Loucy (cell line): ENCODE measurements around the gene ENTPD8.

Experiments used
- H2AFZ ChIP-seq: fragments of 200-600 bp; sonication (generic); 2 replicates; pipeline ENCODE4 v1.6.0; 2016; ENCODE audit warnings: antibody characterized with exemption, mild to moderate bottlenecking, low read length, moderate library complexity
- H3F3A ChIP-seq: fragments of 200-600 bp; 2 replicates; pipeline ENCODE4 v1.6.0; 2016; ENCODE audit warnings: antibody characterized with exemption, low read depth, mild to moderate bottlenecking
- H3K27me3 ChIP-seq: fragments of 200-600 bp; sonication (generic); 2 replicates; pipeline ENCODE4 v1.6.1; 2014; ENCODE audit warnings: low read length, mild to moderate bottlenecking; ENCODE audit not compliant: insufficient read depth, poor library complexity, severe bottlenecking
- H3K36me3 ChIP-seq: fragments of 200-600 bp; sonication (generic); 2 replicates; pipeline ENCODE4 v1.6.1; 2016; ENCODE audit warnings: low read length; ENCODE audit not compliant: insufficient read depth
- H3K4me1 ChIP-seq: fragments of 200-600 bp; sonication (generic); 2 replicates; pipeline ENCODE4 v1.5.1; 2014; ENCODE audit warnings: low read length, mild to moderate bottlenecking; ENCODE audit not compliant: insufficient read depth, poor library complexity, severe bottlenecking
- H3K4me2 ChIP-seq: fragments of 200-600 bp; sonication (generic); 2 replicates; pipeline ENCODE4 v1.6.0; 2014; ENCODE audit warnings: antibody characterized with exemption, low read length, low read depth, mild to moderate bottlenecking; ENCODE audit not compliant: poor library complexity, severe bottlenecking
- H3K4me3 ChIP-seq: fragments of 200-600 bp; sonication (generic); 2 replicates; pipeline ENCODE4 v1.5.1; 2014; ENCODE audit warnings: low read length, mild to moderate bottlenecking, mixed read lengths; ENCODE audit not compliant: poor library complexity, severe bottlenecking
- H3K79me2 ChIP-seq: fragments of 200-600 bp; sonication (generic); 2 replicates; pipeline ENCODE4 v1.6.1; 2014; ENCODE audit warnings: low read length; ENCODE audit not compliant: insufficient read depth
- H3K9ac ChIP-seq: fragments of 200-600 bp; sonication (generic); 2 replicates; pipeline ENCODE4 v1.6.0; 2014; ENCODE audit warnings: mild to moderate bottlenecking, low read depth, low read length, moderate library complexity; ENCODE audit not compliant: poor library complexity, severe bottlenecking
- H3K9me2 ChIP-seq: fragments of 200-600 bp; sonication (generic); replicated peaks from 2 replicates; pipeline ENCODE4 v1.6.1; 2016; ENCODE audit warnings: low read depth, low read length, mixed read lengths
- H3K9me3 ChIP-seq: fragments of 200-600 bp; sonication (generic); 2 replicates; pipeline ENCODE4 v1.6.1; 2014; ENCODE audit warnings: mild to moderate bottlenecking, antibody characterized with exemption, low read length, low read depth; ENCODE audit not compliant: insufficient read depth
- H4K20me1 ChIP-seq: fragments of 200-600 bp; sonication (generic); 2 replicates; pipeline ENCODE4 v1.6.0; 2014; ENCODE audit warnings: antibody characterized with exemption, low read length, mild to moderate bottlenecking; ENCODE audit not compliant: insufficient read depth, poor library complexity, severe bottlenecking
- CTCF ChIP-seq: fragments of 200-600 bp; sonication (generic); conservative IDR thresholded peaks from 2 replicates; pipeline ENCODE4 v1.5.1; 2014; ENCODE audit warnings: mild to moderate bottlenecking, antibody characterized with exemption, low read length
- EZH2phosphoT487 ChIP-seq: fragments of 200-600 bp; IDR thresholded peaks from 2 replicates; pipeline ENCODE4 v1.6.1; 2018; ENCODE audit warnings: antibody characterized with exemption, mild to moderate bottlenecking, moderate library complexity, borderline replicate concordance

The ENTPD8 gene

GRCh38 chr9:137465000-137465719 lies 24.0 kb upstream of the ENTPD8 start:
- no peaks in the 10 kb centered on the region for H4K20me1 ChIP-seq
- H2AFZ ChIP-seq: no peak overlapping the region
- H3K4me2 ChIP-seq: no peak overlapping the region
- TF ChIP-seq CTCF (no peak), EZH2phosphoT487 (no peak)
- no peak overlapping the region for H3K9ac ChIP-seq
- no peak overlapping the region for H3K4me3 ChIP-seq
- H3K9me3 ChIP-seq: peaks cover 4% of the 10 kb centered on the region; the same call in 1 of the 2 replicates
- H3F3A ChIP-seq: no peaks in the 10 kb centered on the region
- no peaks in the 10 kb centered on the region for H3K9me2 ChIP-seq
- no peaks in the 10 kb centered on the region for H3K27me3 ChIP-seq
- H3K79me2 ChIP-seq: no peaks in the 10 kb centered on the region
- no peaks in the 10 kb centered on the region for H3K36me3 ChIP-seq
- no peaks in the 10 kb centered on the region for H3K4me1 ChIP-seq

GRCh38 chr9:137464291-137464999 lies 23.3 kb upstream of the ENTPD8 start:
- H3K9me2 ChIP-seq: no peaks in the 10 kb centered on the region
- H3K27me3 ChIP-seq: no peaks in the 10 kb centered on the region
- H3K9ac ChIP-seq: no peak overlapping the region
- no peaks in the 10 kb centered on the region for H3K79me2 ChIP-seq
- no peak overlapping the region for H3K4me3 ChIP-seq
- no peaks in the 10 kb centered on the region for H3K4me1 ChIP-seq
- no peak overlapping the region for H3K4me2 ChIP-seq
- H3K36me3 ChIP-seq: no peaks in the 10 kb centered on the region
- TF ChIP-seq EZH2phosphoT487: no peak
- no peak for TF ChIP-seq CTCF
- H3K9me3 ChIP-seq: peaks cover 4% of the 10 kb centered on the region; the same call in 1 of the 2 replicates
- H4K20me1 ChIP-seq: no peaks in the 10 kb centered on the region
- no peaks in the 10 kb centered on the region for H3F3A ChIP-seq
- no peak overlapping the region for H2AFZ ChIP-seq

- no peaks in the 10 kb centered on the region for H3K4me1 ChIP-seq
- no peak overlapping the region for H3K4me2 ChIP-seq
- H3K9me3 ChIP-seq: peaks cover 4% of the 10 kb centered on the region; the same call in 1 of the 2 replicates
- H3K4me3 ChIP-seq: no peak overlapping the region
- no peaks in the 10 kb centered on the region for H4K20me1 ChIP-seq
- no peak overlapping the region for H2AFZ ChIP-seq
- no peaks in the 10 kb centered on the region for H3K79me2 ChIP-seq
- no peak for TF ChIP-seq CTCF
- no peak for TF ChIP-seq EZH2phosphoT487
- H3K36me3 ChIP-seq: no peaks in the 10 kb centered on the region
- no peaks in the 10 kb centered on the region for H3K9me2 ChIP-seq
- no peaks in the 10 kb centered on the region for H3K27me3 ChIP-seq
- H3F3A ChIP-seq: no peaks in the 10 kb centered on the region
- no peak overlapping the region for H3K9ac ChIP-seq
Measured at GRCh38 chr9:137463931-137464290, 22.8 kb upstream of the ENTPD8 start.
